ENCODE data around the gene MAEA. TPM values are rescaled to one million over a fixed set of nuclear protein-coding genes. Genes with fewer than 3 reads are reported as not detected.

MAEA gene
- total RNA-seq, 1 donor: 54.8 TPM

DNA sequence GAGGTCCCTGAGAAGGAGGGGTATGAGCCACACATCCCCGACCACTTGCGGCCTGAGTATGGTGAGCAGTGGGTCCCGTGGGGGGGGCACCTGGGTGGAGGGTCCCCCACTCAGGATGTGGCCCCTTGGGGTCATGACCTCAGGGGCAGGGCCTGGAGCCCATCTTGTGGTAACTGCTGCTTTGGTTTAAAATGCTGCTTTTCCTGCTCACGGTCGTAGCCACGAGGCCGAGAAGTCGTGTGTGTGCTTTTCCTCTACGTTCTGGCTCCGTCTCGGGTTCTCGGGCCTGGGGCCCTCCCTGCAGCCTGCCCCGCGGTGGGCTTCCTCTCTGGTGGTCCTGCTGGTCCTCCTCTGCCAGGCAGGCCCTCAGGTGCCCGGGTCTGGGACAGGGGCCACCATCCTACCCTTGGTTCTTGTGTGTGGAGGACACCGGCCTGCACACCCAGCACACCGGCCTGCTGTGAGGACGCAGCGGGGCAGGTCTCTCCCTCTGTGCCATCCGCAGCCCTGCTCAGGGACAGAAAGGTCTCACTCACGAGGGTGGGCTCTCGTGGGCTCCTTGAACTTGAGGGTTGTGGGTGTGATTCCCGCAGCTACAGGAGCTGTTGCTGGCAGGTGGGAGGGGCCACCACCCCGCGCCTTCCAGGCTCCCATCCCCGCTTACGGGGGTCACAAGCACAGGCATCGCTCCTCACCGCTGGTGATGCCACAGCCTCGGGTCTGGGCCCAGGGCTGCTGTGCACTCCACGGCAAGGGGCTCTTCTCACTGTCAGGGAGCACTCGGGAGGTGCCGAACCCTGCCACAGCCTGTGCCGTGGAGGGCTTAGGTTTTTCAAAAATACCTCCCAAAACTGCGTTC is 76.9 kb downstream of the MAEA start:
- no peak overlapping the region for H3K4me3 ChIP-seq (ENCODE audit: low read depth, low read length)
- TF ChIP-seq, protein P1, sequence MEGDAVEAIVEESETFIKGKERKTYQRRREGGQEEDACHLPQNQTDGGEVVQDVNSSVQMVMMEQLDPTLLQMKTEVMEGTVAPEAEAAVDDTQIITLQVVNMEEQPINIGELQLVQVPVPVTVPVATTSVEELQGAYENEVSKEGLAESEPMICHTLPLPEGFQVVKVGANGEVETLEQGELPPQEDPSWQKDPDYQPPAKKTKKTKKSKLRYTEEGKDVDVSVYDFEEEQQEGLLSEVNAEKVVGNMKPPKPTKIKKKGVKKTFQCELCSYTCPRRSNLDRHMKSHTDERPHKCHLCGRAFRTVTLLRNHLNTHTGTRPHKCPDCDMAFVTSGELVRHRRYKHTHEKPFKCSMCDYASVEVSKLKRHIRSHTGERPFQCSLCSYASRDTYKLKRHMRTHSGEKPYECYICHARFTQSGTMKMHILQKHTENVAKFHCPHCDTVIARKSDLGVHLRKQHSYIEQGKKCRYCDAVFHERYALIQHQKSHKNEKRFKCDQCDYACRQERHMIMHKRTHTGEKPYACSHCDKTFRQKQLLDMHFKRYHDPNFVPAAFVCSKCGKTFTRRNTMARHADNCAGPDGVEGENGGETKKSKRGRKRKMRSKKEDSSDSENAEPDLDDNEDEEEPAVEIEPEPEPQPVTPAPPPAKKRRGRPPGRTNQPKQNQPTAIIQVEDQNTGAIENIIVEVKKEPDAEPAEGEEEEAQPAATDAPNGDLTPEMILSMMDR (IDR thresholded peaks at IDR 0.05; ENCODE audit: insufficient read depth, low read length): no peak
- no peak for DNase-seq (ENCODE audit: low read depth)

DNA sequence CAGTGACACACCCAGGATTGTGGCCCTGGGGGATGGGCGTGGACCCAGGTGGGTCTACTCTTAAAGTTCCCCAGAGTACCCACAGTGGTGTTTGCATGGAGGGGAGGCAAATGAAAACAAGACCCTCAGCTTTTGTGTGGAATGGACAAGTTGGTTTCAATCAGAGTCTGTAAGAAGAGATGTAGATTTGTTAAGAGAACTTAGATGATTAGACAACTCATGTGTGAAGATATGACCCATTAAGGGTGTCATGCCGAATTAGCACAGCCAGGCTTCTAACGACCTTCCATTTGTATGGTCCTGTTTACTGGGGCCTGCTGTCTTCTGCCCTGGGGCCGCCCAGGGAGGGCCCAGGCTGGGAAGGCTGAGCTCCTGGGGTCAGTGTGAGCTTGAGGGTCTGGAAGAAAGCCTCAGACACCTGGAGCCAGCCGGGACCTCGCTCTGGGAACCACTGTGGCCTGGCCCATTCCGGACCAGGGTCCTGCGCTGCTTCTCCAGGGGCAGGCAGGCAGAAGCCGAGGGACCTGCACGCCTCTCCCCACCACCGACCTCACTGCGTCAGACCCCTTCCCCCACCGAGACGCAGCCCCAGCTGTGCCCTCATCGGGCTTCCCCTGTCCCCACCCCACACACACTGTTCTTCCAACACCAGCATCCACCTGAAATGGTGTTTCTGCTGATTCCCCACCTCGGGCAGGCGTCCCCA is 77.7 kb downstream of the MAEA start:
- no peak for DNase-seq (ENCODE audit: low read depth)
- TF ChIP-seq, protein P1 (IDR thresholded peaks at IDR 0.05; ENCODE audit: insufficient read depth, low read length): no peak
- H3K4me3 ChIP-seq (ENCODE audit: low read depth, low read length): no peak overlapping the region

DNA sequence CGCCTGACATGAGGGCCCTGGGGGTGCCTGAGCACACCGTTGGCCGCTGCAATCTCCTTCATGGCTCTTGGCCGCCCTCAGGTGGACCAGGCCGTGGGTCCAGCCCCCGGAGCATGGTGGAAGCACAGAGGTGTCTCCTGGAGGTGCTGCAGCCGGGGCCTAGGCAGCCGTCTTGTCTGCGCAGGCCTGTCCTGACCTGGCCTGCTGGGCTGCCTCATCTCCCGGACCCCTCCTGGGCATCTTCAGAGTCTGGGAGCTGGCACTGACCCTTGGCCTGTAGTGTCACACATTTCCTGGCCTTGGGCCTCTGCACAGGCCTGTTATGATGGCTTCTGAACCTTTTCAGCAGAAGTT is 78.2 kb downstream of the MAEA start:
- DNase-seq (ENCODE audit: low read depth): no peak
- H3K4me3 ChIP-seq (ENCODE audit: low read depth, low read length): no peak overlapping the region
- TF ChIP-seq, protein P1 (IDR thresholded peaks at IDR 0.05; ENCODE audit: insufficient read depth, low read length): no peak

DNA sequence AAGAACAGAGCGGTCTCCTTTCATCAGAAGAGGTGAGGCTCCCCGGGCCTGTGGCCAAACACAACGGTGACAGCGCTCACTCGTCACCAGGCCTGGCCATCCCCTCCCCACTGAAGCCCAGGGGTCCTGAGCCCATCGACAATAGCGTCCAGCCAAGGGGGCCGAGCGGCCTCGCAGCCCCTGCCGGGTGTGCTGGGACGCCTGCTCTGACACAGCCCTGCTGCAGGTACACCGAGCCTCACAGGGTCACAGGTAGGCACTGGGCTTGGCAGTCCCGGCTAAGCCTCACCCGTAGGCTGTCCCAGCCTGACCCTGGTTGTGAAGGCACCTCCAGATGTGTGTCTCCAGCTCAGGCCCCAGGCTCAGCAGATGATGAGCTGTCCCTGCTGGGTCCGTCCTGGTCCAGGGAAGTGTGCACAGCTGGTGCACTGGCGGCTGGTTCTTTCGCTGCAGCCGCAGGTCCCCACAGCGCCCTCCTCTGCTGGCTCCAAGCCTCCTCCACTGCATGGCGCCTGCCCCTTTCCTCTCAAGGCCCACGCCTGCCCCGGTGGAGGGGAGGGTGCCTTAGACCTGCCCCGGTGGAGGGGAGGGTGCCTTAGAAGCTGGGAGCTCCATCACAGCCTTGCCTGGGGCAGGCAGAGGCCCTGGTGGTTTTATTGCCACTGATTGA is 78.9 kb downstream of the MAEA start:
- no peak for DNase-seq (ENCODE audit: low read depth)
- H3K4me3 ChIP-seq (ENCODE audit: low read depth, low read length): no peak overlapping the region
- TF ChIP-seq, protein P1 (IDR thresholded peaks at IDR 0.05; ENCODE audit: insufficient read depth, low read length): no peak

DNA sequence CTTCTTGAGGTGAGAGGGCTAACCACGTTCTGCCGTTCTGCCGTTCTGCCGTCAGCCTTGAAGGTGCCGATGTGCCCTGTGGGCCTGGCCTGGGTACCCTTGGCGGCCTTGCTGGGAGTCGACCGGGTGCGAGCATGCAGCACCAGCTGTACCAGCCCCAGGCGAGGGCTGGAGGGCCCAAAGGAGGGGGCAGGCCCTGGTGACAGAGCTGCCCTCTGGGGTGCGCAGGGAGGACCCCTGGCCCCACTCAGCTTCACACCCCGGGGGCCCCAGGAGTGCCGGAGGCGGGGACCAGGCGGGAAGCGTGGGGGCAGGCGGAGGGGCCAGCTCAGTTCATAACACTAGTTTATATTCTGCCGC is 79.4 kb downstream of the MAEA start:
- TF ChIP-seq, protein P1 (IDR thresholded peaks at IDR 0.05; ENCODE audit: insufficient read depth, low read length): no peak
- no peak overlapping the region for H3K4me3 ChIP-seq (ENCODE audit: low read depth, low read length)
- no peak for DNase-seq (ENCODE audit: low read depth)

DNA sequence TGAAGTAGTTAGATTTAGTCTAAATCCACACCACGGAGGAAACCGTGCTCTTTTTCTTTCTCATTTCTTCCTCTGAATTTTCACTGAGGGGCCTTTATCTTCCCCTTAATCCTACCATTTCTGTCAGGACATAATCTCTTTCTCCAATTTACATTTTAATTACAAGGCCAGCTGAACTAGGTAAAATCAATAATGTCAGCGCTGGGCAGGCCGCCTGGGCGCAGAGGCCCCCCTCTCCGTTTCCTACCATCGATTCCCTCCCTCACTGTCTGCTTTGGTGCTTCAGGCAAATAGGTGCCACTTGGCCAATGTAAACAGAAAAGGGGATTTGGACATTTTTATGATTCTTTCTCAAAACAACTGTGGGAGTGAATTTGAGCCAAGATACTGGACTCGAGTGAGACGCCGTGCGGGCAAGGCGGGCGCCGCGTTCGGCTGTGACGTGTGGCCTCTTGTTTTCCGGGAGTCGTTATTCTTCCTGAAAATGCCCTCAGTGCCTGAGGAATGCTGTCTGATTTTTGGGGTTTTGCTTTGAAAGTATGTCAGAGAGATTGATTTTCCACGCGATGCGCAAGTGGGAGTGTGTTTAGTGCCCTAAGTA is 79.9 kb downstream of the MAEA start:
- DNase-seq (ENCODE audit: low read depth): no peak
- no peak overlapping the region for H3K4me3 ChIP-seq (ENCODE audit: low read depth, low read length)
- TF ChIP-seq, protein P1 (IDR thresholded peaks at IDR 0.05; ENCODE audit: insufficient read depth, low read length): no peak

Measured in fibroblast of the aortic adventitia (primary cell).